NCI-H524 (cell line): ENCODE measurements around the gene MCM8.

Source experiments
- DNase-seq, 2 experiments: peaks; one replicate each; lab custom pipeline; 2025; lab: John Stamatoyannopoulos, UW

MCM8 gene

DNA sequence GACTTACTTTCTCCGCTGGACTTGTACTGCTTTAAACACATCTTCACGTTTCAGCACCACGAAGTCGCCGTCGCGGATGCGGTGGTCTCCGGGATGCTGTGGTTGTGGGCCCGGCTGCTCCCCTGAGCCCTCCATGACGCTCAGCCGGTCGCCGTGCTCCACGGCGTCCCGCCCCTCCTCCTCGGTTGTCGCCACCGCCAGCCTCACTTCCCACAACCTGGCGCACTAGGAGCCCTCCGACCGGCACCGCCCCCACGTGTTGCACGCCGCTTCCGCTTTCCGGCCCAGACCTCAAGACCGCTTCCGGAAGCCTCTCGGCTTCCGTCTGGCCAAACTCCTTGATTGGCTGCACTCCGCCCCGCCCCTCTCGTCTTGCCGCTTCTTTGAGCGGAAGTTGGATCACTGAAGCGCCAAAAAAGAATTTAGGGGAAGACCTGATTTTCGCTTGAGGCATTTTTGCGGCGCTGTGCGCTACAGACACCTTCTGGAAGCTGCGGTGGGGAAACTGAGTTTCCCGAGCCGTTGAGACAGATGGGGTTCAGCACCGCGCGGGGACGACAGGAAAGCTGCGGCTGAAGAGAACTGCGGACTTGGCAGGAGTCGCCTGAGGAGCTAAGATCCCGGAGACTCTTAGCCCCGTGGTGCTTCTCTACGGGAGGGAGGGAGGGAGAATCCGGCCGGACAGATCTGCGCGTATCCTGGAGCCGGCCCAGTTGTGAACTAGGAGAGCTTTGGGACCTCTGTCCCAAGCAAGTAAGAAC is at the start of gene MCM8, which contains the start of gene TRMT6:
Gene MCM8 (plus strand): TSS at position 382 of the 761 bp plus-strand sequence. CDS start 1,364 bp downstream, outside the sequence.
Gene TRMT6 (minus strand): TSS at position 263 of the 761 bp plus-strand sequence. CDS start 128 bp downstream, at position 135.
- DNase-seq = peak; percentile 98 to 99

DNA sequence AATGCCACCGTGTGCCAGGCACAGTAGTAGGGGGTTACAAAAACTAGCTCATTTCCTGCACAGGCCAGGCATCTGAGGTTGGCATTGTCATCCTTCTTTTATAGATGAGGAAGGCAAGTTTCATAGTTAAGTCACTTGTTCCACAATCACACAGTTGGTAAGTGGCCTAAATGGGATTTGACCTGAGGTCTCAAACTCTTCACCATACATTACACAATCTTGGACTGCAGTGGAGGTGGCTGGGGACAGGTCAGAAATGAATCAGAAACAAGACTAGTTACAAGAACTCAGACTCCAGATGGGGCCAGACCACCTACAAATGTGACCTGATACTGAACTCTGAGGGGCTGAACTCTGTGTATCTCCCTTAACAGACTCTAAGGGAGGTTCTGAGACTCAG is 49.5 kb upstream of the MCM8 start:
- DNase-seq = no peak

DNA sequence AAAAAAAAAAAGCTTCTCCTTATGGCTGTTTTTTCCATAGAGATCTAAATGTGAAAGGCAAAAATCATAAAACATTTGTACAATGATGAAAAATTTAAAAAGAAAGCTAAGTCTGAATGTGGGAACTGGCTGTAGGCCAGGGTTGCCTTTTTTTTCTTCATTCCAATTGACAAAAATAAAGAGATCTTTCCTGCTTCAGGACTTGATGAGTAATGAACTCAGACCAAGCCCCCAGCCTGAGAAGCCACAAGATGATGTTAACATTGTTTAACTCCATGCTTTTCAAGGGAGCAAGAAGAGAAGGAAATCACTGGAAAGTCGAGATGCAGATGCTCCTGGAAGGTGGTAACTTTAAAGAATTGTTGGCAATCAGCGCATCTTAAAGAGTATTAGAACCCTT is 41.5 kb upstream of the MCM8 start:
- DNase-seq = no peak

DNA sequence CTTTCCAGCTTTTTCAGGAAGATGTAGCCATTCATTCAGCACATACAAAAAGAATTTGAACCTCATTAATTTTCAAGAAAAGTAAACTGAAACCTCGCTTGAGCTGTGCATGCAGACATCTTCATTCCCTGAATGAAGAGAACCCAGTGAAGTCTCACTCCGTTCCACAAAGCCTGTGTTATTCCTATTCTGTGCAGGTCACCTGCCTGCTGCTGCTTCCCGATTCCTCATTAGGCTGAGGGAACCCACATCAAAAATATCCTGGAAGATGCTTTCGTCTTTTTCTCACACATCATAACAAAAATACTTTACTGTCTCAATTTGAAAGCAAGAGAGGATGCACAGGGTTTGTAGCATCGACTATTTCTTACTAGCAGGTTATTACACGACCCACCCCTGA is 40.3 kb upstream of the MCM8 start:
- DNase-seq = no peak

DNA sequence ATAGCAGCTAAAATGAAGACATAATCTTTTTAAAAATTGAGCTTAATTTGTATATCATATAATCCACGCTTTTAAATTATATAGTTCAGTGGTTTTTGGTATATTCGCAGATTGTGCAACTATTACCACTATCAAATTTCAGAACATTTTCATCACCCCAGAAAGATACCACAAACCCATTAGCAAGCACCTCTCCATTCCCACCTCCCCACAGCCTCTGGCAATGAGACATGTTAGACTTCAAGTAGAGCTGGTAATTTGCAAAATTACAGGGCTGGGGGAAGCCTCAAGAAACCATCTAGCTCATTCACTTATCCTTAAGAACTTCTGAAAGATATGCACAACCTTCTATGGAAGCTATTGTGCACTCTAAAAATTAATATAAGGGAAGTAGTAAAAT is 37.3 kb upstream of the MCM8 start:
- no peak for DNase-seq

DNA sequence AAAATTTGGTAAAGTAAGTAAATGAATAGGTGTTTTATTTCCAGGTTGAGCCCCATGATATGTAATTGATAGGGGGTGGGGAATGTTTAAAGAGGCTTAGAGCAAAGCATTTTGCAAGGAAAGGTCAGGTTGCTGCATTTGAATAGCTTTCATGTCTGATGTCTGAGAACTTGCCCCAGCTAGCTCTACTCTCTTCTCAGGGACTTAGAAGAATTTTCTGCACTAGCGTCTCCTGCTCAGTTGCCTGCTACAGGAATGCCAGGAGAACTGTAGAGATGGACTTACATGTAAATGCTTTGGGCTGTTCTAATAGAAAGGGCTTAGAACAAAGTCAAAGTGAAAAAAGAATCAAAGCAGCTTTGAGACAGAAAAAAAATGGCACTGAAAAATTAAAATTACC is 35.6 kb upstream of the MCM8 start:
- DNase-seq = no peak

DNA sequence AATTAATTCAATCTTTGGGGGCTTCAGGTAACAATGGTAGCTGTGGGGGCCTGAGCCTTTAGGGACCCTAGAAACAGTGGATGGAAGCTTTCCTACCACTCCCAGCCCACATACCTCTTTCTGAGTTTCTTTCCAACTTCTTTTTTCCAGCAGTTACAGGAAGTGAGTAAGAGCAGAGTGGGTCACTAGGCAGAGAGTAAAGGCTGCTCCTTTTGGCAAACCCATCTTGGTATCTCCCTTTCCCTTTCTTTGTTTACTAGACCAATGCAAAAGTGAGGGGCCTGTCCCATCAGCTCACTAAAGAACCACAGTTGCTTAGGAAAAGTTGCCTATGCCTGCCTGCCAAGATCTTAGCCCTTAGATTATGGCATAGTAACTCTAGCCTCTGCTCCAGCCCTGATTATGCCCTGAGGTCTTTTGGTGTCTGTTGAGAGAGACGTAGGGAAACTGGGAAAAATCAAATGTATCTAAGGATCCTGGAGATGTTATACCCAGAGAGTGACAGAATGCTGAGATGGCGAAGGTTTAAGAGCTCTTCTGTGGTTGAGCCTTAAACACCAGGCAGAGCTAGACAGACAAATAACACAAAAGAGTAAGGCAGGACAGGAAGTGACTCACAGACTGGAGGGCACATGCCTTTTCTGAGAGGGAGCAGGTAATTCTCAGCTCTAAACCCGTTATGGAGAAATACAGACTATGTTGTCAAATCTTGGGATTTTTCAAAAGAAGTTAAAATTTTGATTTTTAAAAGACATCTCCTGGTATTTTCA is 31.4 kb upstream of the MCM8 start:
- DNase-seq = no peak

DNA sequence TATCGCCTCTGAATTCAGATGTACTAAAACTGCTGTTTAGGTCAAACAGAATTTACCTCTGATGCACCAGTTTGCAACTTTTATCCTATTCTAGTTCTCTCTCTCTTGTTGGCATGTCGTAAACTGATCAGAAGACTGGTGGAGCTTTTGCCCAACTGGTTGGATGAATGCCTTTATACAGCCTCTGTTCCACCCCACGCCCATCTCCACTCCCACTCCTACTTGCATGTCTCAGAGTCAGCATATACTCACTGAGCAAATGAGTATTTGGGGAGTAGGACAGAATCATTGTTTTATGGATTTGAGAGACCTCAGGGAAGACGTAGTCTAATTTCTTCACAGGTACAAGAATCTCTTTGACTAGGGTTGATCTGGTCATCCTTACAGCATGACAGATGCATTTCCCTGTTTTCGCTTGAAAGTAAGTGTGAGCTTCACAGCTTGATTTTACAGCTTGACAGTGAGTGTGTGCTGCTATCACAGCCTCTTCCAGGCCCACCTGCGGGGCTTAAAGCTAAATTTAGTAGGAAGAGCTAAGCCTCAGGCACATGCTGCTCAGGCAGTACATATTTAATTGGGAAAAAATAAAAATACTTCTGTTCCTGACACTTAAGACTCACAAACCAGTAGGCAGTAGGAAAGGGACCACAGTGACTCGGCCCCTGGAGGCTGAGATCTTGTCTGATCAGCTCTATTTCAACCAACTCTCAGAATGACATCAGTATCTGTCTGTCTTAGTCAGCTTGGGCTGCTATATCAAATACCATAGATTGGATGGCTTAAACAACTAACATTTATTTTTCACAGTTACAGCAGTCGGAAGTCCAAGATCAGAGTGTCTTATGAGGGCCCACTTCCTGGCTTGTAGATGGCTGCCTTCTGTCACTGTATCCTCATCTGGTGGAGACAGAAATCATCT is 30.6 kb upstream of the MCM8 start:
- DNase-seq = no peak

DNA sequence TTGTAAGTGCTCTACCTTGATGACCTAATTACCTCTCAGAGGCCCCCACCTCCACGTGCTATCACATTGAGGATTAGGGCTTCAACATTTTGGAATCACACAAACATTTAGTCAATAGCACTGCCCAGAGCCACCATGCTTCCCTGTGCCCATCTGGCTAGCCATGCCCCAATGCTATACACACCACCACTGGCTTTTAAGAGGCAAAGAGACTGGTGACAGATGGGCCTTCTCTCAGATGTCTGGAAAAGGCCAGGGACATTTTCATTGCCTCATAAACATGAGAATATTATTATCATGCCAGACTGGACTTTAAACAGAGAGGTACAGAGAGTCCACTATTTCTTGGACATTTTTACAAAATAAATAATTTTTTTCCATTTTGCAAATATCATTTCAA is 29.9 kb upstream of the MCM8 start:
- DNase-seq = peak; percentile 98 to 99

DNA sequence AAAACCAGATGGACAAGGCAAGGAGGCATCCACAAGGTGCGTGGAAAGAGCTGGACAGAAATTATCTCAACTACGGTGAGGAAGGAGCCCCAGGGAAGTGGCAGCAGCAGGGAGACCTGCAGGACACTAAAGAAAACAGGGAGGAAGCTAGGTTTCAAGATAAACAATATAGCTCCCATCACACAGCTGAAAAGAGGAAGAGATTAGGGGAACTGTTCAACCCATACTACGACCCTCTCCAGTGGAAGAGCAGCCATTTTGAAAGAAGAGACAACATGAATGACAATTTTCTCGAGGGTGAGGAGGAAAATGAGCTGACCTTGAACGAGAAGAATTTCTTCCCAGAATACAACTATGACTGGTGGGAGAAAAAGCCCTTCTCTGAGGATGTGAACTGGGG is 27.0 kb upstream of the MCM8 start:
- DNase-seq = no peak

DNA sequence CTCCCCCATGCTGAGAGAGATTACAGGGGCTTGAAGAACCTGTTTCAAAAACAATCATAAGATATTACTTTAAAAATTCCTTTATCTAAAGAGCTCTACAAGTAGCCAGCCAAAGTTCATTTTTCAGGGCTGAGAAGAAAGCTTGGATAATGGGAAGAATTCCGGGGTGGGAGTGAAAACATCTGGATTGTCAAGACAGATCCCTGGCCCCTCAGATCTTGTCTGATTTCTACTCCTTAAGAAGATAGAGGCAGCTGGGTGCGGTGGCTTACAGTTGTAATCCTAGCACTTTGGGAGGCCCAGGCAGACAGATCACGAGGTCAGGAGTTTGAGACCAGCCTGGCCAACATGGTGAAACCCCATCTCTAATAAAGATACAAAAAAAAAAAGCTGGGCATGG is 24.9 kb upstream of the MCM8 start:
- DNase-seq = no peak

DNA sequence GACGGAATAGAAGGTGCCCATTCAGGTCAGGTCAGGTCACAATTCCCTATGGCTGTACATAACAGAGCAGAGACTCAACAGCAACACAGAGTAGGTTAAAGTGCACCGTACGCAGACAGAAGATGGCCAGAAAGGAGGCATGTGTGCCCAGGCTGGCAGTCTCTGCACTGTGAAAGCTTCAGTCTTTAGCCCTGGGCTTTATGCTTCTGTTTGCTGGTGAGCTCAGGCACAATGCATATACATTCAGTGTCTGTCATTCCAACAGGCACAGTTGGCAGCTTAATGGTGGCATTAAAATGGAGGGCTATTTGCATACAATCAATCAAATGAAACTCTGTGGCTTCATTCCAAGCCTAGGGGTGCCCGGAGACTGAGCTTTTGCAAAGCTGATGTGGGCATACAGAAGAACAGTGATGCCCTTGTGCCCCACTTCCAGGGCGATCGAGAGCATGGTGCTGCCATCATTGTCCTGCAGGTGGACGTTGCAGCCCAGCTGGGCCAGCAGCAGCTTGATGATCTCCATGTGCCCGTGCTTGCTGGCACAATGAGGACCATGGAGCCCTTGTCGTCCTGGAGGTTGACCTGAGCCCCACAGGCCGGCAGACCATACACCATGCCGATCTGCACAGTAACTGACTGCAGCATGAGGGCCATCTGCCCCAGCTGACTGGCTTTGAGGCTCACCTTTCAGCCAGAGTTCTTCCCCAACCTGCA is 22.5 kb upstream of the MCM8 start:
- DNase-seq = no peak

DNA sequence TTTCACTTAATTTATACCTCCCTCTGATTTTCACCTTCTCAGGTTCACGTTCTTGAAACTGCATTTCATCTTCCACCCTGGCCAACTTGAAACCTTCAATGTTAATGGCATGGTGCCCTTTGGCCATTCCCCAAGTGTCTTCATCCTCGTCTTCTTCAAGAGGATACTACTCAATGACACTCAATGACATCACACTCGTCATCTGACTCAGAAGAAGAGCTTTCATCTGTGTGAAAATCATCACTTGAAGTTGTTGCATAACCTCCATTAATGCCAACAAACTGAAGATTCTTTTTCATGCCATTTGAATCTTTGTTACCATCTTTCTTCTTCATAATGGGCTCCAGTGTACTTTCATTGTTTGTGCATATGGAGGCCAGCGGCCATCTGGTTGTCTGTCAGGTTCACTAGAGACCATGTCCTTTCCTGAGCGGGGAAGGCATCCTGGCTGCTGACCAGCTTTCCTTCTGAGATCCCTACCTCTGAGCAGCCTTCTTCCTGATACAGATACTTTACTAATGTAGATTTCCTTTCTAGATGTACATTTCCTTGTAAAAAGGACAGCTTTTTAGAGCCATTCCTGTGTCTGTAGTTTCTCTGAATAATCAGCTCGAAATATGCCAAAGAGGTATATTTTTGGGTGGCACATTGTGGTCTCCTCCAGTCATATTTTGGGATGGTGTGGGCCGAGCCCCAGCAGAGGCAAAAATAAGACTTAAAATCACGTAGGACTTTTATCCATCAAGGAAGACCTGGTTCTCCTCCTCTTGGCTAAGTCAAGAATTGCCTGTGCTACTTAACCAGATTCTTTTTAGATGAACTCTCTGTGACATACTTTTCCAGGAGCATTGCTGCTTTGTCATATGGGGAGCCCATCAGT is 21.4 kb upstream of the MCM8 start:
- no peak for DNase-seq

DNA sequence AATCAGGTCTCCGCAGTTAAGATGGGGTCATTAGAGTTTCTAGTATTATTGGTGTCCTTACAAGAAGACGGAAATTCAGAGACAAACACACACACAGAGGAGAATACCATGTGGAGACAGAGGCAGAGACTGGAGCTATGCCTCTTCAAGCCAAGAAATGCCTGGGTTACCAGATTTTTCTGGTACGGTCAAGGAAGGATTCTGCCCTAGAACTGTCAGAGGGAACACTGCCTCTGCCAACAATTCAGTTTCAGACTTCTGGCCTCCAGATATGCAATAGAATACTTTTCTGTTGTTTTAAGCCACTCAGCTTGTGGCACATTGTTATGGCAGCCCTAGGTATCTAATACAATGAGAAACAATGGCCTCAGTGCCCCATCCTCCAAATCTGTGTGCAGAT is 19.0 kb upstream of the MCM8 start:
- DNase-seq = no peak

DNA sequence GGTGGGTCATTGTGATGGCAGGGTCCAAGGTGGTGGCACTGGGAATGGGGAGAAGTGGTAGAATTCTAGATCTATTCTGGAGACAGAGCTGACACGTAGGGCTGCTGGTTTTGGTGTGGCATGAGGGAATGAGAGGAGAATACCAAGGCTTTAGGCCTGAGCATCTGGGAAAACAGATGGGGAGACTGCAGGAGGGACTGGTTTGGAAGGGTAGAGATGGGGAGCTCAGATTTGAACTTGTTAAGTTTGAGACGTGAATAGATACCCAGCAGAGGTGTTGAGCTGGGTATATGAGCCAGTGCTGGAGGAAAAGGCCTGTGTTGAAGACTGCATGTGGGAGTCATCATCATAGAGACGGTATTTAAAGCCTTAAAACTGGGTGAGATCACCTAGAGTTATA is 17.7 kb upstream of the MCM8 start:
- DNase-seq = no peak

DNA sequence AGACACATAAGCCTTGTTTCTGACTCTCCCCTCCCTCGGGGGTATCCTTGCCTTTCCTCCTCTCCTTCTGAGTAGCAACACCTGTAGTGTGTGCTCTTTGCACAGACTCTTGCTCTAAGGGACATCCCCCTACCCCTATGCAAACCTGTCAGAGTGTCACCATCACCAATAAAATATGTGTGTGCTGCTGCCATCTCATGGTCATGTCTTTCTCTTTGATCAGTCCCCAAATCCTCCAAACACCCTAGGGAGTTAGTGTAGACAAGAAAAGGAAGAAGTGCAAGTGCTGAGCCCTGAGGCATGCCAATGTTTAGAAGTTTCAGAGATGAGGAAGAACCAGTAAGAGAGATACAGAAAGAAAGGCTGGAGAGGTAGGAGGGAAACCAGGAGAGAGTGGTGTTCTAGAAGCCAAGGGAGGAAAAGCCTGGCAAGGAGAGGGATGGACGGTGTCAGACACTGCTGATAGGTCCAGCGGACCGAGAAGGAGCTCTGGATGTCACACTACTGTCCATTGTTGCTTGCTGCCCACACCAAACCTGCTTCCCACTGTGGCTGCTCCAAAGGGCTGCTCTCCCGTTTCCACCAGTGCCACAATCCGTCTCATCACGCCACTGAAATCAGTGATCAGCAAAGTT is 16.5 kb upstream of the MCM8 start:
- peak; percentile 6 to 66 for DNase-seq

DNA sequence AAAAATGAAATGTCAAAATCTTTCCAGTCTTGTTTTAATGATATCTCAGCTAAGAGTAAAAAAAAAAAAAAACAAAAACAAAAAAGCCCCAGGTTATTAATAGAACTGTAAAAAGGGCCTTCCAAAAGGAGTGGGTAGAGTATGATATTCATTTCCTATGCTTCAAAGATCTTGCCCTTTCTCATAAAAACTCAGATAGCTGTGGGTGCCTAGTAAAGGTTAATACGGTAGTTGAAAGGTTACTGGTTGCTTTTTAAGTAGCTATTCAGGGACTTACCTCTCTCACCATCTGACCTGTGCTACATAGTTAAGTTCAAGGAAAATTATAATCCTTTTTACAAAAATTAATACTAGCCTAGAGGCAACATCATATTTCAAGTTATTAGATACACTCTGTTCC is 15.1 kb upstream of the MCM8 start:
- DNase-seq = no peak

DNA sequence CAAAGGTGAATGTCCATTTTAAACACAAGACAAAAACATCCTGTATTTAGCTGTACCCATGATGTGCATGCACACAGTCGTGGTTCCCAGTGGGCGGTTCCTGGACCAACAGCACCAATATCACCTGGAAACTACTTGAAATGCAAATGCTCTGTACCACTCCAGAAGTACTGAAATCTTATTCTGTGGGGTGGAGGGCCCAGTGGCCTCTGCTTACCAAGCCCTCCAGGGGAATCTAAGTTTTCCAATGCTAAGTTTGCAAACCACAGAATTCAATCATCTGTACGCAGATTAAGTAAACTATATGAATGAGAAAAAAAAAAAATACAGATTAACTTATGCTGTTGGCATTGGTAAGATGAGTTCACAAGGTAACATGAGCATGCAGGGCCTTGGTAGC is 14.2 kb upstream of the MCM8 start:
- no peak for DNase-seq

DNA sequence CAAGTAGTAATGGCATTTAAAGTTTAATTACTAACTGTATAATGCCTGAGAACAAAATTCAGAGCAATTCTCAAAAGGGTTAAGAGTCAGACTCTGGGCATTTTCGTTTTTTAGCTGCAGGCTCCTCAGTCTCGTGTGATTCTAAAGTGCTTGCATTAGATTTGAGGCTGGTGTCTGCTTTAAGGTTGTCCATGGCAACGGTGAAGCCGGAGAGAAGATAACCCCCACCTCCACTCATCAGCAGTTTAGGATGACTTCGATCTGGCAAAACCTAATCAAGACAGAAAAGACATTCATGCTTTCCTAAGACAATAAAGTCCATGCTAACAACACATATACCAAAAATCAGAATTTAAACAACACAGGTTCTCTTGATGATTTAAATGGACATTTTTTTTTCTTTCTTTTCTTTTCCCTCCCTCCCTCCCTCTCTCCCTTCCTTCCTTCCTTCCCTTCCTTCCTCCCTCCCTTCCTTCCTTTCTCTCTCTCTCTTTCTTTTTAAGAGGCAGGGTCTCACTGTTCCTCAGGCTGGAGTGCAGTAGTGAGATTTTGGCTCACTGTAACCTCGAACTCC is 11.9 kb upstream of the MCM8 start:
- DNase-seq = no peak

DNA sequence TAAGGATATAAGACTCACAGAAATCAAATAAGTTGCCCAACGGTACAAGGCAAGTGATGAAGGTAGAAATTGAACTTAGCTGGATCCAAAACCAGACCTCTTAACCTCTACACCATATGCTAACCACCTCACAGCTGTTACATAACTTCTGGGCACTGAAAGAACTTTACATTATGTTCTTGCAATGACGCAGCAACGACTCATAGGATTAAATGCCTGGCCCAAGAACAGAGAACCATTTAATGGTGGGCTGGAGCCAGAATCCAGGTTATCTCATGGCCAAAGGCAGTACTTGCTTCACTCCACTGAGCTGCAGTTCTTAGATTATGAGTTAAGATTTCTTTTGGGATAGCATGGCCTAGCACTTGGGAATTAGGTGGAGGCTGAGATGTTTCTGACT is 4.5 kb upstream of the MCM8 start:
- no peak for DNase-seq
